ENCODE results near the gene MACROD2. TPM values are rescaled to one million over a fixed set of nuclear protein-coding genes. Genes with fewer than 3 reads are reported as not detected.

Gene MACROD2
- total and polyA plus RNA-seq, 4 donors = 0.66 to 10.5 (median 3.3) TPM

GRCh38 chr20:14724468-14724867 is 729.2 kb downstream of the MACROD2 start:
- no peaks in the 10 kb centered on the region for H3K27me3 ChIP-seq (ENCODE audit: control insufficient read depth in 4 of 4, insufficient read depth in 4 of 4, low read length in 3 of 4)
- H3K4me1 ChIP-seq (ENCODE audit: control insufficient read depth in 4 of 4, insufficient read depth in 4 of 4, low read length in 3 of 4) = no peaks in the 10 kb centered on the region
- no peak overlapping the region for H3K9ac ChIP-seq (ENCODE audit: low read depth in 1 of 2, low read length in 2 of 2)
- no peak for TF ChIP-seq JUND (IDR thresholded peaks at IDR 0.05)
- TF ChIP-seq SP1 (IDR thresholded peaks at IDR 0.05) = no peak
- no peak for TF ChIP-seq NR2F2 (IDR thresholded peaks at IDR 0.05)
- no peak for TF ChIP-seq GABPA (IDR thresholded peaks at IDR 0.05 in 1 of 2, conservative IDR thresholded peaks at IDR 0.05 in 1 of 2)
- WGBS = 71% methylated on average over 1 of the region's 1 CpG
- H3K27ac ChIP-seq (ENCODE audit: low read depth in 1 of 2, low read length in 2 of 2) = no peak overlapping the region
- no peak overlapping the region for H3K4me3 ChIP-seq (ENCODE audit: low read depth in 1 of 3, low read length in 3 of 3)
- H3K9me3 ChIP-seq (ENCODE audit: control insufficient read depth in 4 of 4, low read length in 3 of 4) = no peaks in the 10 kb centered on the region
- DNase-seq (ENCODE audit: low spot score) = no peak
- H3K36me3 ChIP-seq (ENCODE audit: control insufficient read depth in 4 of 4, insufficient read depth in 3 of 4, low read depth in 1 of 4, low read length in 3 of 4) = no peaks in the 10 kb centered on the region

- TF ChIP-seq YY1 (IDR thresholded peaks at IDR 0.05) = no peak
- no peak for TF ChIP-seq MAX (IDR thresholded peaks at IDR 0.05)
- no peak for TF ChIP-seq RXRA (IDR thresholded peaks at IDR 0.05)
- TF ChIP-seq TAF1 (conservative IDR thresholded peaks at IDR 0.05) = no peak
- TF ChIP-seq RAD21 (IDR thresholded peaks at IDR 0.05) = no peak
- TF ChIP-seq HNF4A (conservative IDR thresholded peaks at IDR 0.05) = no peak
- TF ChIP-seq FOXA1 (IDR thresholded peaks at IDR 0.05) = no peak
- TF ChIP-seq REST (IDR thresholded peaks at IDR 0.05) = no peak
- TF ChIP-seq CTCF (IDR thresholded peaks at IDR 0.05; ENCODE audit: low read depth, low read length, missing input control) = no peak
- no peak for TF ChIP-seq SP1 (IDR thresholded peaks at IDR 0.05)
- Histone ChIP-seq H3K4me3 (ENCODE audit: low read depth in 1 of 3, low read length in 3 of 3) (no peak overlapping the region), H3K4me1 (ENCODE audit: control insufficient read depth in 4 of 4, insufficient read depth in 4 of 4, low read length in 3 of 4) (no peaks in the 10 kb centered on the region), H3K36me3 (ENCODE audit: control insufficient read depth in 4 of 4, insufficient read depth in 3 of 4, low read depth in 1 of 4, low read length in 3 of 4) (no peaks in the 10 kb centered on the region), H3K27ac (ENCODE audit: low read depth in 1 of 2, low read length in 2 of 2) (no peak overlapping the region), H3K9me3 (ENCODE audit: control insufficient read depth in 4 of 4, low read length in 3 of 4) (no peaks in the 10 kb centered on the region), H3K27me3 (ENCODE audit: control insufficient read depth in 4 of 4, insufficient read depth in 4 of 4, low read length in 3 of 4) (no peaks in the 10 kb centered on the region), H3K9ac (ENCODE audit: low read depth in 1 of 2, low read length in 2 of 2) (no peak overlapping the region)
- no peak for DNase-seq (ENCODE audit: low spot score)
- 93% methylated on average over 3 of the region's 3 CpGs for WGBS
Measured at GRCh38 chr20:14726591-14726990, 731.3 kb downstream of the MACROD2 start.

Measured in liver (tissue), 9 donors.